Esophagus squamous epithelium (tissue), 4 donors: Measurements from ENCODE around the gene FOLR2.

Experiments used
- POLR2A ChIP-seq, 4 donors: fragments of 450-650 bp; IDR thresholded peaks; one replicate each; pipeline ENCODE4 v1.6.1; 2017; ENCODE audit warnings: antibody characterized with exemption in 4 of 4, mild to moderate bottlenecking in 4 of 4, moderate library complexity in 3 of 4
- TF ChIP-seq, protein P1 (sequence below), 6 experiments: fragments of 450-650 bp in 4 of 6; fragments of 200-600 bp in 2 of 6; sonication (generic) in 2 of 6; IDR thresholded peaks; one replicate each; pipeline ENCODE4 v1.5.1; 2016 to 2019; ENCODE audit warnings: antibody characterized with exemption in 6 of 6, mild to moderate bottlenecking in 4 of 6, moderate library complexity in 4 of 6

DNA sequence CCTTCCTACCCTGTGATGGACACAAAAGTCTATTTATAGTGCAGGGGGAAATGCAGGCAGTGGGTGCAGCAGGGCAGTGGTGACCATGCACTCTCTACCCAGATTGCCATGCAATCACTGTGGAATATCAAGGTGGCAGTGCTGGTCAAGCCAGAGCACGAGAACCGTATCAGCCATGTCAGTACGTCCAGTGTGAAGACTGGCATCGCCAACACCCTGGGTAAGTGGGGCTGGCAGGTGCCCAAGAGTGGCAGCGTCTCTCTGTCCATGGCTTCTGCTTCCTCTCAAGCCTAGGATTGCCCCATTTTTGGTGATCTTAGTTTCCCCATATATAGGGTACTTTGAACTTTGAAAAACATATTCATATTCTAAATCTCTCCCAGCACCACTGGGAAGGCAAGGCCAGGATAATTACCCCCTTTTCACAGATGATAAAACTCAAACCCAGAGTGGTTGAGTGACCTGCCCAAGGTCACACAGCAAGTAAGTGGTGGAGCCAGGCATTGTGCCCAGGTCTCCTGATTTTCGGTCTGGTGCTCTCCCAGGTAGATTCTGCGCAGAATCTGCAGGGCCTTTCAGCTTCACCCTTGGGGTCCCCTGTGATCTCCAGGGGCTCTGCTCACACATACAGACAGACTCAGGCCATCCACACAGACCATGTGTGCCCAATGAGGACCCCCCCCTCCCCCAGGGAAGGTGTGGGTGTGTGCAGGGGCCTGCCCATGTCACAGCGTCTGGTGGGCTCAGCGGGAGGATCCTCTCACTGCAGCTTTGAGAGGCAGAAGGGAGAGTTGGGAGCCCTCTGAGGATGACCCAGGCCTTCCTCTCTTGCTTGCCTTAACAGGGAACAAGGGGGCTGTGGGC lies 15.0 kb downstream of the FOLR2 start:
- TF ChIP-seq, protein P1, sequence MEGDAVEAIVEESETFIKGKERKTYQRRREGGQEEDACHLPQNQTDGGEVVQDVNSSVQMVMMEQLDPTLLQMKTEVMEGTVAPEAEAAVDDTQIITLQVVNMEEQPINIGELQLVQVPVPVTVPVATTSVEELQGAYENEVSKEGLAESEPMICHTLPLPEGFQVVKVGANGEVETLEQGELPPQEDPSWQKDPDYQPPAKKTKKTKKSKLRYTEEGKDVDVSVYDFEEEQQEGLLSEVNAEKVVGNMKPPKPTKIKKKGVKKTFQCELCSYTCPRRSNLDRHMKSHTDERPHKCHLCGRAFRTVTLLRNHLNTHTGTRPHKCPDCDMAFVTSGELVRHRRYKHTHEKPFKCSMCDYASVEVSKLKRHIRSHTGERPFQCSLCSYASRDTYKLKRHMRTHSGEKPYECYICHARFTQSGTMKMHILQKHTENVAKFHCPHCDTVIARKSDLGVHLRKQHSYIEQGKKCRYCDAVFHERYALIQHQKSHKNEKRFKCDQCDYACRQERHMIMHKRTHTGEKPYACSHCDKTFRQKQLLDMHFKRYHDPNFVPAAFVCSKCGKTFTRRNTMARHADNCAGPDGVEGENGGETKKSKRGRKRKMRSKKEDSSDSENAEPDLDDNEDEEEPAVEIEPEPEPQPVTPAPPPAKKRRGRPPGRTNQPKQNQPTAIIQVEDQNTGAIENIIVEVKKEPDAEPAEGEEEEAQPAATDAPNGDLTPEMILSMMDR (IDR thresholded peaks at IDR 0.05) = no peak
- TF ChIP-seq POLR2A (IDR thresholded peaks at IDR 0.05) = no peak
